ENCODE results near the gene IPP.
"Not testable (repeated sequence)": the region's sequence is repeated elsewhere in the genome, so short reads cannot be mapped to it uniquely, and the experiment has no call there.

The IPP gene

GRCh38 chr1:45716700-45717099, 33.8 kb downstream of the IPP start:
- DNase-seq (ENCODE audit: low spot score) = no peak
- no peak for TF ChIP-seq CTCF (IDR thresholded peaks at IDR 0.05; ENCODE audit: extremely low read depth, missing control alignments)

- no peak for TF ChIP-seq CTCF (IDR thresholded peaks at IDR 0.05; ENCODE audit: extremely low read depth, missing control alignments)
- no peak for DNase-seq (ENCODE audit: low spot score)
Observed at GRCh38 chr1:45713711-45714110, 36.7 kb downstream of the IPP start.

- TF ChIP-seq CTCF (IDR thresholded peaks at IDR 0.05; ENCODE audit: extremely low read depth, missing control alignments) = no peak
Observed at GRCh38 chr1:45704637-45705036, 45.8 kb downstream of the IPP start.

GRCh38 chr1:45694823-45695222, 55.6 kb downstream of the IPP start:
- no peak for DNase-seq (ENCODE audit: low spot score)
- TF ChIP-seq CTCF (IDR thresholded peaks at IDR 0.05; ENCODE audit: extremely low read depth, missing control alignments) = no peak

More at GRCh38 chr1:45704637-45705036, 45.8 kb downstream of the IPP start:
- no peak for DNase-seq (ENCODE audit: low spot score)

- not testable (repeated sequence) for DNase-seq (ENCODE audit: low spot score)
Observed at GRCh38 chr1:45693811-45694210, 56.6 kb downstream of the IPP start.

GRCh38 chr1:45687754-45688740, 62.4 kb downstream of the IPP start, which contains the start of gene TMEM69:
TSS of gene TMEM69 (plus strand) at chr1:45688181. CDS start at chr1:45691069, 2,888 bp downstream.
- DNase-seq (ENCODE audit: low spot score) = peak; percentile 78
- TF ChIP-seq CTCF (IDR thresholded peaks at IDR 0.05; ENCODE audit: extremely low read depth, missing control alignments) = no peak

GRCh38 chr1:45687014-45687753, 63.3 kb downstream of the IPP start:
- DNase-seq (ENCODE audit: low spot score) = peak; percentile 90
- TF ChIP-seq CTCF (IDR thresholded peaks at IDR 0.05; ENCODE audit: extremely low read depth, missing control alignments) = no peak
